WTC11 (cell line): ENCODE measurements around the gene POGZ. TPM values are rescaled to one million over a fixed set of nuclear protein-coding genes. Genes with fewer than 3 reads are reported as not detected.

Experiments
- ATAC-seq: fragments of 200-7000 bp; cut with Tn5 transposase; 2 replicates; pipeline ENCODE4 v1.10.0; 2021; ENCODE audit warnings: mild to moderate bottlenecking, moderate library complexity
- CTCF ChIA-PET: fragments of 300-600 bp; sonication (Branson Sonifier 250); formaldehyde crosslinking; loops from one replicate; lab custom pipeline; 2021; ENCODE audit warnings: antibody characterized with exemption; lab: Charles Lee
- POLR2A ChIA-PET: fragments of 350-600 bp; sonication (Branson Sonifier 250); formaldehyde crosslinking; loops from one replicate; lab custom pipeline; 2021; ENCODE audit warnings: antibody characterized with exemption; lab: Charles Lee
- DNase-seq: peaks from one replicate; pipeline ENCODE4 v3.0.0; 2021; ENCODE audit warnings: low spot score
- H3K27ac Mint-ChIP-seq: 2 replicates; pipeline ENCODE4 v1.8.0; 2021; ENCODE audit warnings: mixed read lengths
- H3K27me3 Mint-ChIP-seq: 2 replicates; pipeline ENCODE4 v1.8.0; 2021; ENCODE audit warnings: low read depth, mild to moderate bottlenecking, moderate library complexity, mixed read lengths
- H3K36me3 Mint-ChIP-seq: 2 replicates; pipeline ENCODE4 v1.8.0; 2021; ENCODE audit warnings: mixed read lengths
- H3K4me1 Mint-ChIP-seq: 2 replicates; pipeline ENCODE4 v1.8.0; 2022; ENCODE audit warnings: mixed read lengths
- H3K4me3 Mint-ChIP-seq: 2 replicates; pipeline ENCODE4 v1.8.0; 2021; ENCODE audit warnings: mild to moderate bottlenecking, moderate library complexity, mixed read lengths
- H3K9me3 Mint-ChIP-seq: 2 replicates; pipeline ENCODE4 v1.8.0; 2021; ENCODE audit warnings: mixed read lengths
- CBFB ChIP-seq: sonication (generic); formaldehyde crosslinking; IDR thresholded peaks from 2 replicates; pipeline ENCODE4 v1.8.1; 2022; ENCODE audit warnings: mild to moderate bottlenecking, low read depth, missing genetic modification reagents
- CREB1 ChIP-seq: sonication (generic); formaldehyde crosslinking; IDR thresholded peaks from 2 replicates; pipeline ENCODE4 v1.8.0; 2023; ENCODE audit warnings: mild to moderate bottlenecking, missing genetic modification reagents
- FOXP1 ChIP-seq: sonication (generic); formaldehyde crosslinking; IDR thresholded peaks from 2 replicates; pipeline ENCODE4 v1.8.0; 2022; ENCODE audit warnings: missing genetic modification reagents, mild to moderate bottlenecking, moderate library complexity, borderline replicate concordance
- GRHL2 ChIP-seq: fragments of 250-450 bp; sonication (Bioruptor Pico); IDR thresholded peaks from 2 replicates; pipeline ENCODE4 v1.8.0; 2022; ENCODE audit warnings: mild to moderate bottlenecking, moderate library complexity; ENCODE audit not compliant: insufficient replicate concordance, severe bottlenecking
- KAT7 ChIP-seq: sonication (generic); formaldehyde crosslinking; IDR thresholded peaks from 2 replicates; pipeline ENCODE4 v1.8.1; 2023; ENCODE audit warnings: missing genetic modification reagents, mild to moderate bottlenecking, borderline replicate concordance
- NFE2L1 ChIP-seq: sonication (generic); formaldehyde crosslinking; IDR thresholded peaks from 2 replicates; pipeline ENCODE4 v1.8.1; 2023; ENCODE audit warnings: missing genetic modification reagents
- ZNF121 ChIP-seq: sonication (generic); formaldehyde crosslinking; IDR thresholded peaks from 2 replicates; pipeline ENCODE4 v1.8.0; 2023; ENCODE audit warnings: missing genetic modification reagents
- ZNF423 ChIP-seq: fragments of 250-450 bp; sonication (Bioruptor Pico); IDR thresholded peaks from 2 replicates; pipeline ENCODE4 v2.1.2; 2022; ENCODE audit warnings: mild to moderate bottlenecking, moderate library complexity
- total RNA-seq: library from RNA; stranded (reverse); gene quantifications from 3 replicates; pipeline ENCODE4 v1.2.3, GENCODE V29; 2021
- TF ChIP-seq, protein P1 (sequence below): fragments of 250-450 bp; sonication (Bioruptor Pico); IDR thresholded peaks from 2 replicates; pipeline ENCODE4 v1.9.0; 2021; ENCODE audit warnings: moderate library complexity, mild to moderate bottlenecking, inconsistent platforms, borderline replicate concordance
- TF ChIP-seq, protein P2 (sequence below): sonication (generic); formaldehyde crosslinking; IDR thresholded peaks from 2 replicates; pipeline ENCODE4 v1.8.0; 2023; ENCODE audit warnings: missing genetic modification reagents
- TF ChIP-seq, protein P3 (sequence below): sonication (generic); formaldehyde crosslinking; IDR thresholded peaks from 2 replicates; pipeline ENCODE4 v1.8.1; 2022; ENCODE audit warnings: missing genetic modification reagents, borderline replicate concordance
- TF ChIP-seq, protein P4 (sequence below): sonication (generic); formaldehyde crosslinking; IDR thresholded peaks from 2 replicates; pipeline ENCODE4 v1.8.1; 2022; ENCODE audit warnings: low read depth, mild to moderate bottlenecking, moderate library complexity, missing genetic modification reagents, borderline replicate concordance
- TF ChIP-seq, protein P5 (sequence below): sonication (generic); formaldehyde crosslinking; IDR thresholded peaks from 2 replicates; pipeline ENCODE4 v1.8.0; 2022; ENCODE audit warnings: missing genetic modification reagents
- TF ChIP-seq, protein P6 (sequence below): fragments of 250-450 bp; sonication (Bioruptor Pico); conservative IDR thresholded peaks from 2 replicates; pipeline ENCODE4 v1.9.0; 2021; ENCODE audit warnings: mild to moderate bottlenecking

POGZ gene
- total RNA-seq, 1 experiment from 2014 or later = 88.1 TPM

DNA sequence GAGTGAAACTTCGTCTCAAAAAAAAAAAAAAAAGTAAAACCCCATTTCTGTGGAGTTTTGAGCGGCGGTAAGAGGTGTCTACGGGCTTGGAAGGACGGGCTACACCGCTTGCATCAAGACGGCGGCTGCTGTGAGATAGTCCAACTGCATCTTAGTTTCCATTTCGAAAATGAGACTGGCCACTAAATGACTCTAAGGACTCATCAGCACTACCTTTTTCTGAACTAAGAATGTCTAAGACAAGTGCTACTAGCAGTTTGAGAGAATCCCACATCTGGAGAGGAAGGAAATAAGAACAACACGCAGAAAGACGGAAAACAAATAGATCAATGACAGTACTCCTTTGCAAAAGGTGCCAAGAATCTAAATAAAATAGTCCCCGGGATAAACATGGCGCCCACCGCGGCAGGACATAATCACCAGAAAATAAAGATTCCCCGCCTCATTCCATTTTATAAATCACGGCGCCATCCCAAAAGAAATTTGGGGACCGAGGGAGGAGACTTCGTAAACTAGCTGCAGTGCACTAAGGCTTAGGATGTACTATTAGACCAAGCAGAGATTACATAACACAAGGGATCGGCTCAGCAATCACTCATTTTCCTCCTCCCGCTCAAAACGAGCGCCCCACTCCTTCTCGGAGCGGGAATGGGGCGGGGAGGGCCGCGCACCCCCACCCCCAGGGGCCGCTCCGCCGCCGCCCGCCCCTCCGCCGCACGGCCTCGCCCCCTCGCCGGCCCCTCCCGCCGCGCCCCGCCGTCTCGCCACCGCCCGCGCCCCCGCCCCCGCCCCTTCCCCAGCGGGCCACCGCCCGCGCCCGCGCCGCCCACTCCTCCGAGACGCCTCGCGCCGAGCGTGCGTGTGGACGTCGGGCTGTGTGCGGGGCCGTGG lies 1.1 kb downstream of the POGZ start:
- CTCF ChIA-PET = interaction anchor here (1.1 kb wide), 1 partner anchor 14 kb away, joined by 4 read pairs; no protein-coding TSS in a partner anchor
- TF ChIP-seq, protein P1, sequence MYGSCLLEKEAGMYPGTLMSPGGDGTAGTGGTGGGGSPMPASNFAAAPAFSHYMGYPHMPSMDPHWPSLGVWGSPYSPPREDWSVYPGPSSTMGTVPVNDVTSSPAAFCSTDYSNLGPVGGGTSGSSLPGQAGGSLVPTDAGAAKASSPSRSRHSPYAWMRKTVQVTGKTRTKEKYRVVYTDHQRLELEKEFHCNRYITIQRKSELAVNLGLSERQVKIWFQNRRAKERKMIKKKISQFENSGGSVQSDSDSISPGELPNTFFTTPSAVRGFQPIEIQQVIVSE (CRISPR knock-in tag) = no peak
- TF ChIP-seq ZNF423 (CRISPR knock-in tag) = no peak
- no peak for TF ChIP-seq NFE2L1 (CRISPR knock-in tag)
- TF ChIP-seq KAT7 (CRISPR knock-in tag) = no peak
- TF ChIP-seq, protein P2, sequence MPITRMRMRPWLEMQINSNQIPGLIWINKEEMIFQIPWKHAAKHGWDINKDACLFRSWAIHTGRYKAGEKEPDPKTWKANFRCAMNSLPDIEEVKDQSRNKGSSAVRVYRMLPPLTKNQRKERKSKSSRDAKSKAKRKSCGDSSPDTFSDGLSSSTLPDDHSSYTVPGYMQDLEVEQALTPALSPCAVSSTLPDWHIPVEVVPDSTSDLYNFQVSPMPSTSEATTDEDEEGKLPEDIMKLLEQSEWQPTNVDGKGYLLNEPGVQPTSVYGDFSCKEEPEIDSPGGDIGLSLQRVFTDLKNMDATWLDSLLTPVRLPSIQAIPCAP = no peak
- TF ChIP-seq, protein P3, sequence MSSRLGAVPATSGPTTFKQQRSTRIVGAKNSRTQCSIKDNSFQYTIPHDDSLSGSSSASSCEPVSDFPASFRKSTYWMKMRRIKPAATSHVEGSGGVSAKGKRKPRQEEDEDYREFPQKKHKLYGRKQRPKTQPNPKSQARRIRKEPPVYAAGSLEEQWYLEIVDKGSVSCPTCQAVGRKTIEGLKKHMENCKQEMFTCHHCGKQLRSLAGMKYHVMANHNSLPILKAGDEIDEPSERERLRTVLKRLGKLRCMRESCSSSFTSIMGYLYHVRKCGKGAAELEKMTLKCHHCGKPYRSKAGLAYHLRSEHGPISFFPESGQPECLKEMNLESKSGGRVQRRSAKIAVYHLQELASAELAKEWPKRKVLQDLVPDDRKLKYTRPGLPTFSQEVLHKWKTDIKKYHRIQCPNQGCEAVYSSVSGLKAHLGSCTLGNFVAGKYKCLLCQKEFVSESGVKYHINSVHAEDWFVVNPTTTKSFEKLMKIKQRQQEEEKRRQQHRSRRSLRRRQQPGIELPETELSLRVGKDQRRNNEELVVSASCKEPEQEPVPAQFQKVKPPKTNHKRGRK (CRISPR knock-in tag) = no peak
- no peak for TF ChIP-seq CBFB
- no peak for TF ChIP-seq GRHL2
- TF ChIP-seq FOXP1 (CRISPR knock-in tag) = no peak
- no peak for TF ChIP-seq CREB1 (CRISPR knock-in tag)
- TF ChIP-seq, protein P4, sequence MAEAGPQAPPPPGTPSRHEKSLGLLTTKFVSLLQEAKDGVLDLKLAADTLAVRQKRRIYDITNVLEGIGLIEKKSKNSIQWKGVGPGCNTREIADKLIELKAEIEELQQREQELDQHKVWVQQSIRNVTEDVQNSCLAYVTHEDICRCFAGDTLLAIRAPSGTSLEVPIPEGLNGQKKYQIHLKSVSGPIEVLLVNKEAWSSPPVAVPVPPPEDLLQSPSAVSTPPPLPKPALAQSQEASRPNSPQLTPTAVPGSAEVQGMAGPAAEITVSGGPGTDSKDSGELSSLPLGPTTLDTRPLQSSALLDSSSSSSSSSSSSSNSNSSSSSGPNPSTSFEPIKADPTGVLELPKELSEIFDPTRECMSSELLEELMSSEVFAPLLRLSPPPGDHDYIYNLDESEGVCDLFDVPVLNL (CRISPR knock-in tag) = no peak
- TF ChIP-seq, protein P5, sequence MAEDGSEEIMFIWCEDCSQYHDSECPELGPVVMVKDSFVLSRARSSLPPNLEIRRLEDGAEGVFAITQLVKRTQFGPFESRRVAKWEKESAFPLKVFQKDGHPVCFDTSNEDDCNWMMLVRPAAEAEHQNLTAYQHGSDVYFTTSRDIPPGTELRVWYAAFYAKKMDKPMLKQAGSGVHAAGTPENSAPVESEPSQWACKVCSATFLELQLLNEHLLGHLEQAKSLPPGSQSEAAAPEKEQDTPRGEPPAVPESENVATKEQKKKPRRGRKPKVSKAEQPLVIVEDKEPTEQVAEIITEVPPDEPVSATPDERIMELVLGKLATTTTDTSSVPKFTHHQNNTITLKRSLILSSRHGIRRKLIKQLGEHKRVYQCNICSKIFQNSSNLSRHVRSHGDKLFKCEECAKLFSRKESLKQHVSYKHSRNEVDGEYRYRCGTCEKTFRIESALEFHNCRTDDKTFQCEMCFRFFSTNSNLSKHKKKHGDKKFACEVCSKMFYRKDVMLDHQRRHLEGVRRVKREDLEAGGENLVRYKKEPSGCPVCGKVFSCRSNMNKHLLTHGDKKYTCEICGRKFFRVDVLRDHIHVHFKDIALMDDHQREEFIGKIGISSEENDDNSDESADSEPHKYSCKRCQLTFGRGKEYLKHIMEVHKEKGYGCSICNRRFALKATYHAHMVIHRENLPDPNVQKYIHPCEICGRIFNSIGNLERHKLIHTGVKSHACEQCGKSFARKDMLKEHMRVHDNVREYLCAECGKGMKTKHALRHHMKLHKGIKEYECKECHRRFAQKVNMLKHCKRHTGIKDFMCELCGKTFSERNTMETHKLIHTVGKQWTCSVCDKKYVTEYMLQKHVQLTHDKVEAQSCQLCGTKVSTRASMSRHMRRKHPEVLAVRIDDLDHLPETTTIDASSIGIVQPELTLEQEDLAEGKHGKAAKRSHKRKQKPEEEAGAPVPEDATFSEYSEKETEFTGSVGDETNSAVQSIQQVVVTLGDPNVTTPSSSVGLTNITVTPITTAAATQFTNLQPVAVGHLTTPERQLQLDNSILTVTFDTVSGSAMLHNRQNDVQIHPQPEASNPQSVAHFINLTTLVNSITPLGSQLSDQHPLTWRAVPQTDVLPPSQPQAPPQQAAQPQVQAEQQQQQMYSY (CRISPR knock-in tag) = no peak
- Mint-ChIP-seq H3K27ac (peak overlapping the region; percentile 98), H3K9me3 (no peaks in the 10 kb centered on the region), H3K4me1 (peaks cover 11% of the 10 kb centered on the region), H3K27me3 (peaks cover 13% of the 10 kb centered on the region), H3K4me3 (peak overlapping the region; percentile 86), H3K36me3 (no peaks in the 10 kb centered on the region; the same call in 1 of the 2 replicates)
- DNase-seq (peak; percentile 40), ATAC-seq (peak; percentile 43)
- POLR2A ChIA-PET = interaction anchor here (0.5 kb wide), 1 partner anchor 84 kb away, joined by 4 read pairs; no protein-coding TSS in a partner anchor

DNA sequence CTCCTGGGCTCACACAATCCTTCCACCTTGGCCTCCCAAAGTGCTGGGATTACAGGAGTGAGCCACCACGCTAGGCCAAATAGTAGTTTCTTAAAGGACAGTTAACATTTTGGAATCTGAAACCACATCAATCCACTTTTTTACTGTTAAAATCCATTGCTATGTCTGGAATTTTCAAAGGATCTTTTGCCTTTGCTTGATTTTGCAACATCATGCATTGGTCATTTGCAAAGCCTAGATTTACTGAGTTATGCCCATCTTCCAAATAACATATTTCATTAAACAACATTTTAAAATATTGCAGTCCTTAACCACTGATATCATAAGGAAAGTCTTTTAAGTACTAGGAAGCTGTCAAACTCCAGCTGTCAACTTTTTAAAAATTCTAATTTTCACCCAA lies 3.3 kb downstream of the POGZ start:
- Mint-ChIP-seq H3K4me3 (no peak overlapping the region), H3K27me3 (no peaks in the 10 kb centered on the region), H3K4me1 (peaks cover 11% of the 10 kb centered on the region), H3K36me3 (no peaks in the 10 kb centered on the region; the same call in 1 of the 2 replicates), H3K9me3 (no peaks in the 10 kb centered on the region), H3K27ac (no peak overlapping the region)
- DNase-seq (no peak), ATAC-seq (no peak)
- TF ChIP-seq, protein P6, sequence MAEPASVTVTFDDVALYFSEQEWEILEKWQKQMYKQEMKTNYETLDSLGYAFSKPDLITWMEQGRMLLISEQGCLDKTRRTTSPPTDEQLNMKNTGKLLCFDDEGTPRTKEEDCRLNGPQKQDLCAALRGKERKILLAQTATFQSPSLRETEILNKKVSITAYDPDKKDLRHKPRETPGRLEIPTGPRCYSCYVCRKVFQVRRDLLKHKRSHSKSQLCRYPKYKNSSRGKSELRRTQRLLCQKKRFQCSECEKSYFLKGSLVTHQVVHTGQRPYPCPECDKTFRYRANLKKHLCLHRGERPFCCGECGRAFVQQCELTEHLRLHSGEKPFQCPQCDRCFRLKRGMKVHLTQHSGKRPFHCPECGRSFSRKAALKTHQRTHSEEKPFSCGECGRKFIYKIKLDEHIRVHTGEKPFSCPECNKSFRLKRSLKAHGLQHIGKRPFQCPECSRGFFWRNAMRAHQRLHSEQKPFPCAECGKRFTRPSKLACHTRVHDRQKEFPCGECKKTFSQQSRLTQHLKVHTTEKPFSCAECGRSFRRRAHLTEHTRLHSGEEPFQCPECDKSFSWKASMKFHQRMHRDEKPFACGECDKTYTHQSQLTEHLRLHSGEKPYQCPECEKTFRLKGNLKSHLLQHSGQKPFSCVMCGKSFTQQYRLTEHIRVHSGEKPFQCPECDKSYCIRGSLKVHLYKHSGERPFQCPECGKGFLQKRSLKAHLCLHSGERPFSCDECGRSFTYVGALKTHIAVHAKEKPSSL (CRISPR knock-in tag) = no peak
- 0 out of 2 replicates have a peak, but pooled peaks have one; percentile 26 for TF ChIP-seq ZNF121 (CRISPR knock-in tag)
- POLR2A ChIA-PET = no interaction called here
- CTCF ChIA-PET = no interaction called here
